Hippocampal formation (tissue), 2 donors: ENCODE results near the gene KRT13.

Source experiments
- DNase-seq, 2 donors: peaks; one replicate each; lab custom pipeline; 2025; lab: John Stamatoyannopoulos, UW

The KRT13 gene

DNA sequence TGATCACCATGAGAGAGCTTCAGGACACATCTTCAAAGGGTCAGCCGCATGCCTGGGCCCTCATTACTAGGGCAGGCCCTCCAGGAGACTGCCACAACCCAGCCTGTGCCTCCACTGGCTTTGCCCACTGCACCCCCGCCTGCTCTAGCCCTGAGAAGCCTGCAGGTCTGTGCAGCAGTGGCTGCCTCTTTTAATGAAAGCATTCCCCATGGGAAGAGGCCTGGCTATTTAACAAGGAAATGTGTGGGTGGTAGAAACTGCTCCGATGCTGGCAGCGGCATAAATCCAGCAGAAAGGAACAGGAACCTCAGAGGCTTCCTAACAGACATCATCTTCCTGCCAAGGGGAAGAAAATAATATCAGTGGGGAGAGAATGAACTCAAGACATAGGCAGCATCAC, 37.9 kb downstream of the KRT13 start:
- DNase-seq = no peak

DNA sequence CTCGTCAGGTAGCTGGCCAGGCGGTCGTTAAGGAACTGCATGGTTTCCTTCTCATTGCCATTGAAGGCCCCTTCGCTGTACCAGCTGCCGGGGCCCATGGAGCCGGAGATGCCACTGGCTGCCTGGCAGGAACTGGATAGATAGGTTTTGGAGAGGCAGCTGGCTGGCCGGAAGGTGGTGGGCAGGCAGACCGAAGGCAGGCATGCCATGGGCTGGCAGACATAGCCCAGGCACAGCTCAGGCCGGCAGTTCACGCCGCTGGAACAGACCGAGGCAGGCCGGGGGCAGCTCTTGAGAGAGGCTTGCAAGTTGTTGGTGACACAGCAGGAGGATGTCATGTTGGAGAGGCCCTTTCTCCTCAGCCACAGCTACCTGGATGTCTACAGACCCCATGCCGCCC, 38.4 kb downstream of the KRT13 start, which contains the start of gene KRT32:
Gene KRT32 (minus strand): TSS at position 399 of the 400 bp plus-strand sequence. CDS start 61 bp downstream, at position 338.
- DNase-seq = no peak

GRCh38 chr17:41464682-41465081, 40.7 kb downstream of the KRT13 start:
- DNase-seq = no peak

- DNase-seq = no peak
Measured at GRCh38 chr17:41464173-41464572, 41.2 kb downstream of the KRT13 start.

GRCh38 chr17:41463746-41464145, 41.7 kb downstream of the KRT13 start:
- no peak for DNase-seq

DNA sequence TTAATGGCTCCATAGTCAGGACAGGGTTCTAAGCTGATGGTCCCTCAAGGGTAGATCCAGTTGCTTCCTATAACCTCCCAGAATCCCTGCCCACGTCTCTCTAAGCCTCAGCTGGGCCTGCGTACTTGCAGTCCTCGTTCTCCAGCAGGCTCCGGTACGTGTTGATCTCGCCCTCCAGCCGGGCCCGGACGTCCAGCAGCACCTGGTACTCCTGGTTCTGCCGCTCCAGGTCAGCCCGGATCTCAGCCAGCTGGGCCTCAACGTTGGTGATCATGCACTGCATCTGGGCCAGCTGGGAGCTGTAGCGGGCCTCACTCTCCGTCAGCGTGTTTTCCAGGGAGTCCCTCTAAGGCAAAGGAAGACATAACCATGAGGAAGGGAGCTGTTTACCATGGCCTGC, 42.7 kb downstream of the KRT13 start:
- DNase-seq = no peak

DNA sequence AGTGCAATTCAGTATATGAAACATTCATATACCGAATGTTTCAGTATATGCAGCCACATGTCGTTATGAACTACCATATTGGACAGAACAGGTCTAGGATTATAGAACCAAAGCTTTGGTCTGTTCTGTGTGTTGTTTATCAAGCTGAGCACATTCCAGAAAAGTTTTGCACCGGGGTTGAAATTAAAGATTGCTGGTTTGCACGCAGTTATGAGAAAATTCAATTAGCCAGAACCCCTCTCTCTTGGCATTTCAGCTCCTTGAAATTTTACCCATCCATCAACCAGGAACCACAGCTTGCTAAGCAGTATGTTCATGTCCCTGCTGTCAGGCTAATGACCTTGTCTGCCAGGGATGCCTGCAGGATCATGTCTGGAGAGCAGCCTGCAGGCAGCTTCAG, 47.7 kb downstream of the KRT13 start:
- DNase-seq = no peak

- DNase-seq = no peak
Measured at GRCh38 chr17:41456204-41456603, 49.2 kb downstream of the KRT13 start.

DNA sequence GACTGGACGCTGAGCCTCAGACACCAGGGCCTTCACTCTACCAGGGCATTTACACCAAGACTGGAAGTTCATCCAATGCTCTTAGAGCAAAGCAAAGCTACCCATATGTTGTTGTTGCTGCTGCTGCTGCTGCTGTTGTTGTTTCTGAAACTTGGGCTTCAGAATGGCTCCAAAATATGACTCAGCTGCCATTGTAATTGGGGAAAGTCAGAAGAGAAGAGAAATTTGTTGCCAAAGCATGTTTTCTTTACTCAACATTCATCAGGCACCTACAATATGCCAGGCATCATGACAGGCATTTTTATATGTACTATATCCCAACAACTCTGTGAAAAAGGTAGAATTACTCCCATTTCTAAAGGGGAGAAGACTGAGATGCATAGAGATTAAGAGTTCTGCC, 50.2 kb downstream of the KRT13 start:
- no peak for DNase-seq

- DNase-seq = no peak
Measured at GRCh38 chr17:41453066-41453465, 52.3 kb downstream of the KRT13 start.

DNA sequence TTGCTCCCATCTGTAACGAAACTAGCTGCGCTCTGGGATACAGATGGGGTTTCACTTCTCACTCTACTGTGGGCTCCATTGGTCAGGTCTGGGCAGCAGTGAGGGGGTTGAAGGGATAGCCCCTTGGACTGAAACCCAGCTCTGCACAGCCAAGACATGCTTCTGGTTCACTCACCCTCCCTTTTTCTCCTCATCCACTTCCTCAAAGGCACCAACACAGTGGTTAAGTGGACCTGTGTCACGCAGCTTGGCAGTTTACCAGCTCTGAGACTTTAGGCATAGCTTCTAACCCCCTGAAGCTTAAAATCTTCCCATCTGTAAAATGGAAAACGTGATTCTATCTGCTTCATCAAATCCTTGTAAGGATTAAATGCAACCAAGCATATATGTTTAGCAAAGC, 53.1 kb downstream of the KRT13 start:
- DNase-seq = no peak

- DNase-seq = no peak
Measured at GRCh38 chr17:41451154-41451728, 54.2 kb downstream of the KRT13 start.
